Mucosa of gallbladder (tissue), 1 donor: ENCODE results near the gene MARK4. TPM values are rescaled to one million over a fixed set of nuclear protein-coding genes. Genes with fewer than 3 reads are reported as not detected.

Experiments used
- total RNA-seq: library from RNA; stranded (reverse); gene quantifications from one replicate; pipeline ENCODE4 v1.2.1, GENCODE V29; 2021
- donor health status: DM: no; HTN: no; CAD: no.

Gene MARK4
- total RNA-seq, 1 donor from 2014 or later, result 38.8 TPM

Other genes with a start within 250 kb of the MARK4 start
- 12.2 TPM for gene RELB, start 249.8 kb upstream of the MARK4 start, total RNA-seq
- 101 TPM for gene CLASRP, start 212.2 kb upstream of the MARK4 start, total RNA-seq
- 2.3 TPM for gene ZNF296, start 174.8 kb upstream of the MARK4 start, total RNA-seq
- 25.2 TPM for gene GEMIN7, start 172.0 kb upstream of the MARK4 start, total RNA-seq
- gene PPP1R37, start 158.1 kb upstream of the MARK4 start, total RNA-seq, result 83.4 TPM
- gene NKPD1, start 90.3 kb upstream of the MARK4 start, total RNA-seq, result 0.52 TPM
- 26.8 TPM for gene TRAPPC6A, start 73.0 kb upstream of the MARK4 start, total RNA-seq
- 21.7 TPM for gene BLOC1S3, start 72.5 kb upstream of the MARK4 start, total RNA-seq
- 9.0 TPM for gene EXOC3L2, start 5.9 kb upstream of the MARK4 start, total RNA-seq
- not detected for gene CKM, start 71.6 kb downstream of the MARK4 start, total RNA-seq
- gene KLC3, start 89.5 kb downstream of the MARK4 start, total RNA-seq, result 0.23 TPM
- gene ERCC2, start 119.3 kb downstream of the MARK4 start, total RNA-seq, result 23.8 TPM
- gene PPP1R13L, start 153.8 kb downstream of the MARK4 start, total RNA-seq, result 54.2 TPM
- gene POLR1G, start 155.4 kb downstream of the MARK4 start, total RNA-seq, result 4.9 TPM
- 57.0 TPM for gene ERCC1, start 172.6 kb downstream of the MARK4 start, total RNA-seq
- 7.2 TPM for gene FOSB, start 216.7 kb downstream of the MARK4 start, total RNA-seq
- gene RTN2, start 245.8 kb downstream of the MARK4 start, total RNA-seq, result 10.7 TPM
- 2.2 TPM for gene PPM1N, start 247.2 kb downstream of the MARK4 start, total RNA-seq